HepG2 (cell line): ENCODE data around the gene PDK2. TPM values are rescaled to one million over a fixed set of nuclear protein-coding genes. Genes with fewer than 3 reads are reported as not detected.

Experiments
- ATAC-seq: fragments of 200-7000 bp; cut with Tn5 transposase; 3 replicates; pipeline ENCODE4 v1.9.1; 2020; ENCODE audit warnings: mild to moderate bottlenecking, moderate library complexity
- BruUV-seq: library from RNA; stranded (reverse); fragments of 400-500 nt; replicated peaks from 2 replicates; lab custom pipeline; 2021; lab: Mats Ljungman, UMichigan
- CTCF ChIA-PET: fragments of 300-600 bp; formaldehyde crosslinking; extraction: SDS; loops from one replicate; lab custom pipeline; 2021; ENCODE audit warnings: low total read pairs, inconsistent platforms, low intra/inter-chr PET ratio; lab: Yijun Ruan, JAX
- POLR2A ChIA-PET: fragments of 350-600 bp; sonication (Branson Sonifier 250); formaldehyde crosslinking; loops from one replicate; lab custom pipeline; 2020; ENCODE audit warnings: antibody characterized with exemption, inconsistent platforms; lab: Yijun Ruan, JAX
- DNase-seq: peaks from one replicate; pipeline ENCODE4 v3.0.0-alpha.2; 2015; ENCODE audit warnings: low spot score
- FAIRE-seq: peaks from 3 replicates; lab custom pipeline; 2011; peaks lifted over from hg19 to GRCh38; lab: Jason Lieb, UNC
- H2AFZ ChIP-seq: one replicate; pipeline ENCODE4 v1.6.1; 2011; ENCODE audit warnings: low read length, inconsistent platforms
- H3K27ac ChIP-seq: fragments of 300-600 bp; 3 replicates; pipeline ENCODE4 v1.8.0; 2011; ENCODE audit warnings: mixed run types, mild to moderate bottlenecking, mixed read lengths, low read length, inconsistent platforms; ENCODE audit not compliant: insufficient read depth; ENCODE audit errors: extremely low read length
- H3K27me3 ChIP-seq, 2 experiments: fragments of 200-600 bp in 1 of 2; 2 replicates in 1 of 2; 3 replicates in 1 of 2; pipeline versions ENCODE4 v1.6.0 to v1.8.0; 2011; ENCODE audit warnings: low read length in 2 of 2, mild to moderate bottlenecking in 2 of 2, moderate library complexity in 2 of 2, inconsistent platforms in 1 of 2; ENCODE audit not compliant: insufficient read depth in 2 of 2, control insufficient read depth in 1 of 2
- H3K36me3 ChIP-seq, 2 experiments: fragments of 200-600 bp in 1 of 2; replicated peaks in 1 of 2; 2 replicates in 1 of 2; 3 replicates in 1 of 2; pipeline versions ENCODE4 v1.5.1 to v1.8.0; 2011; ENCODE audit warnings: low read length in 2 of 2, inconsistent platforms in 1 of 2; ENCODE audit not compliant: insufficient read depth in 2 of 2, control insufficient read depth in 1 of 2
- H3K4me1 ChIP-seq: 2 replicates; pipeline ENCODE4 v1.5.1; 2012; ENCODE audit warnings: low read length, inconsistent platforms; ENCODE audit not compliant: insufficient read depth
- H3K4me2 ChIP-seq: 2 replicates; pipeline ENCODE4 v1.6.0; 2011; ENCODE audit warnings: low read depth, low read length, inconsistent platforms
- H3K4me3 ChIP-seq, 3 experiments: fragments of 200-600 bp in 1 of 3; sonication (generic), shearing (Covaris generic) in 1 of 3; replicated peaks in 1 of 3; 2 replicates each; pipeline ENCODE4 v1.5.1; 2011 to 2016; ENCODE audit warnings: low read length in 3 of 3, inconsistent platforms in 2 of 3, low read depth in 2 of 3, mild to moderate bottlenecking in 2 of 3, control low read depth in 1 of 3, mixed read lengths in 1 of 3; ENCODE audit not compliant: insufficient read depth in 1 of 3
- H3K79me2 ChIP-seq: one replicate; pipeline ENCODE4 v1.6.1; 2011; ENCODE audit warnings: low read length, inconsistent platforms; ENCODE audit not compliant: insufficient read depth
- H3K9ac ChIP-seq: 2 replicates; pipeline ENCODE4 v1.6.0; 2011; ENCODE audit warnings: mild to moderate bottlenecking, low read depth, low read length, inconsistent platforms; ENCODE audit not compliant: insufficient read depth
- H3K9me3 ChIP-seq: 2 replicates; pipeline ENCODE4 v1.5.1; 2012; ENCODE audit warnings: mild to moderate bottlenecking, low read length
- H4K20me1 ChIP-seq: 2 replicates; pipeline ENCODE4 v1.6.0; 2011; ENCODE audit warnings: inconsistent platforms, mild to moderate bottlenecking, low read length, moderate library complexity; ENCODE audit not compliant: insufficient read depth
- ATAD3A ChIP-seq: sonication (generic); formaldehyde crosslinking; IDR thresholded peaks from 2 replicates; pipeline ENCODE4 v1.4.0; 2020; ENCODE audit warnings: missing genetic modification reagents
- GATAD1 ChIP-seq: IDR thresholded peaks from 2 replicates; pipeline ENCODE4 v1.6.1; 2016; ENCODE audit warnings: missing genetic modification reagents, missing compliant biosample characterization
- GTF2F1 ChIP-seq: fragments of 150-350 bp; IDR thresholded peaks from 2 replicates; pipeline ENCODE4 v1.6.1; 2014; ENCODE audit warnings: low read length
- HOXA7 ChIP-seq: sonication (generic); formaldehyde crosslinking; IDR thresholded peaks from 2 replicates; pipeline ENCODE4 v1.8.1; 2022; ENCODE audit warnings: mild to moderate bottlenecking, missing genetic modification reagents, moderate library complexity
- KAT8 ChIP-seq: IDR thresholded peaks from 2 replicates; pipeline ENCODE4 v1.6.1; 2016; ENCODE audit warnings: missing genetic modification reagents, missing compliant biosample characterization
- KLF16 ChIP-seq, 2 experiments: sonication (generic) in 1 of 2; formaldehyde crosslinking in 1 of 2; IDR thresholded peaks; 2 replicates each; pipeline versions ENCODE4 v1.6.1 to v1.8.0; 2016 to 2023; ENCODE audit warnings: missing genetic modification reagents in 2 of 2, missing compliant biosample characterization in 1 of 2
- SIN3B ChIP-seq: fragments of 150-350 bp; IDR thresholded peaks from 2 replicates; pipeline ENCODE4 v1.6.1; 2014; ENCODE audit warnings: low read length
- ZNF30 ChIP-seq: sonication (generic); formaldehyde crosslinking; IDR thresholded peaks from 2 replicates; pipeline ENCODE4 v1.5.0; 2020; ENCODE audit warnings: mild to moderate bottlenecking, missing genetic modification reagents
- ZNF446 ChIP-seq: sonication (generic); formaldehyde crosslinking; IDR thresholded peaks from 2 replicates; pipeline ENCODE4 v1.5.0; 2020; ENCODE audit warnings: mild to moderate bottlenecking, missing genetic modification reagents
- WGBS: methylation state at CpG from one replicate; pipeline ENCODE4 v1.1.6; 2017; ENCODE audit warnings: low lambda C conversion rate; 5-methylcytosine and 5-hydroxymethylcytosine counted together
- in situ Hi-C: cut with HindIII; loops from 2 replicates; pipeline ENCODE4 v1.10.0; 2017; ENCODE audit warnings: low pct_unique_long_range_greater_than_20kb; ENCODE audit not compliant: extremely low pct_ligation_motif_present
- intact Hi-C: fragments of 100-400 bp; cut with micrococcal nuclease; formaldehyde crosslinking; loops from one replicate; pipeline ENCODE4 v1.10.0; 2022; ENCODE audit not compliant: unreplicated experiment
- polyA plus RNA-seq, 8 experiments: library from polyadenylated mRNA; depleted of rRNA in 3 of 8; stranded (reverse) in 7 of 8; unstranded in 1 of 8; fragments of >200 nt; fragmentation: Illumina TruSeq in 4 of 8; extraction: Trizol in 4 of 8; gene quantifications; 2 replicates each; pipeline versions ENCODE4 v1.2.1 to v1.2.3, GENCODE V29; 2011 to 2016; ENCODE audit warnings: low read depth in 4 of 8, missing spikeins in 1 of 8, mixed read lengths in 1 of 8; ENCODE audit not compliant: insufficient read depth in 1 of 8
- total RNA-seq, 5 experiments: library from RNA; depleted of rRNA; stranded (reverse); fragments of >200 nt; fragmentation: Illumina TruSeq; extraction: Trizol; gene quantifications; 2 replicates each; pipeline ENCODE4 v1.2.3, GENCODE V29; 2016; ENCODE audit warnings: low read depth in 1 of 5
- TF ChIP-seq, protein P1 (sequence below): sonication (generic); formaldehyde crosslinking; IDR thresholded peaks from 2 replicates; pipeline ENCODE4 v1.4.0; 2020; ENCODE audit warnings: missing genetic modification reagents

Gene PDK2
- total and polyA plus RNA-seq, 2 of the 13 experiments (the other 11 are each of a cell fraction or from before 2014, with no cell fraction given), result 18.5 to 59.7 TPM

DNA sequence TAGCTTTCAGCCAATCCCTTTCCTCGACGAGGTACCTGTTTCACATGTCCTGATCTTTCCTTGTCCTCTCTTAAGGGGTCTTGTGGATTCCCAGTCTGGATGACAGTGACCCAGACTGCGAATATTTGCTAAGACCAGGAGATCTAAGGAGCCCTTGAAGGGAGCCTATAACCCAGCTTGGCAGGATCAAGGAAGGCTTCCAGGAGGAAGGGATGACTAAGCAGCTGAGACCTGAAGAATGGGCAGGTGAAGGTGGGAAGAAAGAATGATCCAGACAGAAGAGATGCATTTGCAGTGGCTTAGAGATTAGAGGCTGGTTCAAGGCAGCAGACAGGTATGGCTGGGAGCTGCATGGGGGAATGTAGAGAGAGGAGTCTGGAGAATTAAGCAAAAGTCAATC is 1.9 kb upstream of the PDK2 start:
- no peak overlapping the region for H3K9ac ChIP-seq
- ChIA-PET POLR2A (interaction anchor here (1.9 kb wide), 1 partner anchor 56 kb away, joined by 8 read pairs; no protein-coding TSS in a partner anchor), CTCF (interaction anchor here (1.2 to 2.1 kb wide), 5 partner anchors 14 to 204 kb away, joined by 3 to 15 read pairs (median 6); partner anchors contain the start of gene PPP1R9B)
- no peak overlapping the region for H3K4me3 ChIP-seq
- H3K4me2 ChIP-seq, result no peak overlapping the region
- H3K36me3 ChIP-seq, result peaks cover 0 to 4% of the 10 kb centered on the region in 2 experiments; a peak in 1 of 5 replicates
- FAIRE-seq (no peak), ATAC-seq (no peak), DNase-seq (no peak)
- peaks cover 6 to 28% of the 10 kb centered on the region in 2 experiments; a peak in 4 of 5 replicates for H3K27me3 ChIP-seq
- no peak overlapping the region for H2AFZ ChIP-seq
- H4K20me1 ChIP-seq, result no peaks in the 10 kb centered on the region
- peaks cover 6% of the 10 kb centered on the region for H3K79me2 ChIP-seq
- 20% methylated on average over 3 of the region's 3 CpGs for WGBS
- peaks cover 18% of the 10 kb centered on the region for H3K4me1 ChIP-seq
- in situ Hi-C loops, result no loop called here
- H3K9me3 ChIP-seq, result no peaks in the 10 kb centered on the region
- H3K27ac ChIP-seq, result no peak overlapping the region
- TF ChIP-seq KAT8 (no peak), HOXA7 (CRISPR knock-in tag) (no peak), GTF2F1 (no peak), SIN3B (no peak), ZNF30 (CRISPR knock-in tag) (no peak), ZNF446 (no peak), GATAD1 (no peak), KLF16 (CRISPR knock-in tag; IDR thresholded peaks at IDR 0.05) (no peak), ATAD3A (CRISPR knock-in tag) (no peak)
- TF ChIP-seq, protein P1, sequence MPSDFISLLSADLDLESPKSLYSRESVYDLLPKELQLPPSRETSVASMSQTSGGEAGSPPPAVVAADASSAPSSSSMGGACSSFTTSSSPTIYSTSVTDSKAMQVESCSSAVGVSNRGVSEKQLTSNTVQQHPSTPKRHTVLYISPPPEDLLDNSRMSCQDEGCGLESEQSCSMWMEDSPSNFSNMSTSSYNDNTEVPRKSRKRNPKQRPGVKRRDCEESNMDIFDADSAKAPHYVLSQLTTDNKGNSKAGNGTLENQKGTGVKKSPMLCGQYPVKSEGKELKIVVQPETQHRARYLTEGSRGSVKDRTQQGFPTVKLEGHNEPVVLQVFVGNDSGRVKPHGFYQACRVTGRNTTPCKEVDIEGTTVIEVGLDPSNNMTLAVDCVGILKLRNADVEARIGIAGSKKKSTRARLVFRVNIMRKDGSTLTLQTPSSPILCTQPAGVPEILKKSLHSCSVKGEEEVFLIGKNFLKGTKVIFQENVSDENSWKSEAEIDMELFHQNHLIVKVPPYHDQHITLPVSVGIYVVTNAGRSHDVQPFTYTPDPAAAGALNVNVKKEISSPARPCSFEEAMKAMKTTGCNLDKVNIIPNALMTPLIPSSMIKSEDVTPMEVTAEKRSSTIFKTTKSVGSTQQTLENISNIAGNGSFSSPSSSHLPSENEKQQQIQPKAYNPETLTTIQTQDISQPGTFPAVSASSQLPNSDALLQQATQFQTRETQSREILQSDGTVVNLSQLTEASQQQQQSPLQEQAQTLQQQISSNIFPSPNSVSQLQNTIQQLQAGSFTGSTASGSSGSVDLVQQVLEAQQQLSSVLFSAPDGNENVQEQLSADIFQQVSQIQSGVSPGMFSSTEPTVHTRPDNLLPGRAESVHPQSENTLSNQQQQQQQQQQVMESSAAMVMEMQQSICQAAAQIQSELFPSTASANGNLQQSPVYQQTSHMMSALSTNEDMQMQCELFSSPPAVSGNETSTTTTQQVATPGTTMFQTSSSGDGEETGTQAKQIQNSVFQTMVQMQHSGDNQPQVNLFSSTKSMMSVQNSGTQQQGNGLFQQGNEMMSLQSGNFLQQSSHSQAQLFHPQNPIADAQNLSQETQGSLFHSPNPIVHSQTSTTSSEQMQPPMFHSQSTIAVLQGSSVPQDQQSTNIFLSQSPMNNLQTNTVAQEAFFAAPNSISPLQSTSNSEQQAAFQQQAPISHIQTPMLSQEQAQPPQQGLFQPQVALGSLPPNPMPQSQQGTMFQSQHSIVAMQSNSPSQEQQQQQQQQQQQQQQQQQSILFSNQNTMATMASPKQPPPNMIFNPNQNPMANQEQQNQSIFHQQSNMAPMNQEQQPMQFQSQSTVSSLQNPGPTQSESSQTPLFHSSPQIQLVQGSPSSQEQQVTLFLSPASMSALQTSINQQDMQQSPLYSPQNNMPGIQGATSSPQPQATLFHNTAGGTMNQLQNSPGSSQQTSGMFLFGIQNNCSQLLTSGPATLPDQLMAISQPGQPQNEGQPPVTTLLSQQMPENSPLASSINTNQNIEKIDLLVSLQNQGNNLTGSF (CRISPR knock-in tag), result no peak
- TF ChIP-seq, all 625 proteins: peak for 0
- BruUV-seq, result no TSS peak
- intact Hi-C loops, result no loop called here
